ENCODE data around the gene KIF19.

DNA sequence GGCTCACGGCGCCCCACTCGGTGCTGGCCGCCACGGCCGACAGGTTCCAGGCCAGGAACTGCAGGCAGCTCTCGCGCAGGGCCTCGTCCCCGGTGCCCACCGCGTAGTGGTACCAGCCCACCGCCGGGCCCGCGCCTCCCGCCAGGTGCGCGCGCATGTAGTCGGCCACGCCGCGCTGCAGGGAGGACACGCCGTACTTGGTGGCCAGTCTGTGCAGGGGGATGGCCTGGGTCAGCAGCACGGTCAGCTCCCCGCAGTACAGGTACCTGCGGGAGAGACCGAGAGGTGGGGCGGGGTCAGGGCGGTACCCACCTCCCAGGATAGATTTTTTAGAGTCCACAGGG, 31.4 kb downstream of the KIF19 start:
- TF ChIP-seq, protein P1, sequence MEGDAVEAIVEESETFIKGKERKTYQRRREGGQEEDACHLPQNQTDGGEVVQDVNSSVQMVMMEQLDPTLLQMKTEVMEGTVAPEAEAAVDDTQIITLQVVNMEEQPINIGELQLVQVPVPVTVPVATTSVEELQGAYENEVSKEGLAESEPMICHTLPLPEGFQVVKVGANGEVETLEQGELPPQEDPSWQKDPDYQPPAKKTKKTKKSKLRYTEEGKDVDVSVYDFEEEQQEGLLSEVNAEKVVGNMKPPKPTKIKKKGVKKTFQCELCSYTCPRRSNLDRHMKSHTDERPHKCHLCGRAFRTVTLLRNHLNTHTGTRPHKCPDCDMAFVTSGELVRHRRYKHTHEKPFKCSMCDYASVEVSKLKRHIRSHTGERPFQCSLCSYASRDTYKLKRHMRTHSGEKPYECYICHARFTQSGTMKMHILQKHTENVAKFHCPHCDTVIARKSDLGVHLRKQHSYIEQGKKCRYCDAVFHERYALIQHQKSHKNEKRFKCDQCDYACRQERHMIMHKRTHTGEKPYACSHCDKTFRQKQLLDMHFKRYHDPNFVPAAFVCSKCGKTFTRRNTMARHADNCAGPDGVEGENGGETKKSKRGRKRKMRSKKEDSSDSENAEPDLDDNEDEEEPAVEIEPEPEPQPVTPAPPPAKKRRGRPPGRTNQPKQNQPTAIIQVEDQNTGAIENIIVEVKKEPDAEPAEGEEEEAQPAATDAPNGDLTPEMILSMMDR (IDR thresholded peaks at IDR 0.05), result no peak
- TF ChIP-seq POLR2AphosphoS5 (IDR thresholded peaks at IDR 0.05) (no peak), POLR2A (IDR thresholded peaks at IDR 0.05) (no peak)
